HepG2 (cell line): ENCODE measurements around the gene CXorf49.
"Not testable (repeated sequence)": the region's sequence is repeated elsewhere in the genome, so short reads cannot be mapped to it uniquely, and the experiment has no call there.

Experiments
- KDM1A ChIP-seq: IDR thresholded peaks from 2 replicates; pipeline ENCODE4 v1.6.1; 2016; ENCODE audit warnings: missing compliant biosample characterization
- POLR2AphosphoS5 ChIP-seq: IDR thresholded peaks from 2 replicates; pipeline ENCODE4 v1.6.1; 2012; ENCODE audit warnings: low read depth, low read length
- TBX2 ChIP-seq: sonication (generic); formaldehyde crosslinking; IDR thresholded peaks from 2 replicates; pipeline ENCODE4 v1.5.0; 2020; ENCODE audit warnings: missing genetic modification reagents, mild to moderate bottlenecking, borderline replicate concordance
- ZNF335 ChIP-seq: sonication (generic); formaldehyde crosslinking; IDR thresholded peaks from 2 replicates; pipeline ENCODE4 v1.4.0; 2020; ENCODE audit warnings: missing genetic modification reagents

GRCh38 chrX:71767134-71767533 is 49.0 kb upstream of the CXorf49 start:
- TF ChIP-seq KDM1A; TBX2 (CRISPR knock-in tag); ZNF335 (CRISPR knock-in tag); POLR2AphosphoS5: not testable (repeated sequence)
